RPMI8226 (cell line): Measurements from ENCODE around the gene RPP40.
"Not testable (repeated sequence)": the region's sequence is repeated elsewhere in the genome, so short reads cannot be mapped to it uniquely, and the experiment has no call there.

Experiments used
- DNase-seq: peaks from one replicate; pipeline ENCODE4 v3.0.0-alpha.2; 2015

Gene RPP40

GRCh38 chr6:5014072-5014561 lies 10.3 kb upstream of the RPP40 start:
- DNase-seq: no peak

GRCh38 chr6:5012519-5012918 lies 8.7 kb upstream of the RPP40 start:
- DNase-seq: no peak

- no peak for DNase-seq
These were observed 7.5 kb upstream of the RPP40 start for GRCh38 chr6:5011346-5011745.

GRCh38 chr6:5007531-5007930 lies 3.7 kb upstream of the RPP40 start:
- DNase-seq: no peak

GRCh38 chr6:5006222-5006621 lies 2.4 kb upstream of the RPP40 start:
- no peak for DNase-seq

GRCh38 chr6:5005038-5005433 lies 1.2 kb upstream of the RPP40 start:
- not testable (repeated sequence) for DNase-seq

- DNase-seq: no peak
These were observed 668 bp upstream of the RPP40 start for GRCh38 chr6:5004373-5005037.

GRCh38 chr6:4999586-4999985 lies 4.3 kb downstream of the RPP40 start:
- no peak for DNase-seq

GRCh38 chr6:4997862-4998261 lies 6.0 kb downstream of the RPP40 start:
- no peak for DNase-seq

GRCh38 chr6:4994741-4995140 lies 9.1 kb downstream of the RPP40 start:
- DNase-seq: no peak

- no peak for DNase-seq
These were observed 16.4 kb downstream of the RPP40 start for GRCh38 chr6:4987432-4987831.

GRCh38 chr6:4986999-4987398 lies 16.8 kb downstream of the RPP40 start:
- DNase-seq: no peak

- DNase-seq: no peak
These were observed 20.5 kb downstream of the RPP40 start for GRCh38 chr6:4983322-4983721.

- no peak for DNase-seq
These were observed 22.1 kb downstream of the RPP40 start for GRCh38 chr6:4981761-4982160.

- no peak for DNase-seq
These were observed 24.4 kb downstream of the RPP40 start for GRCh38 chr6:4979426-4979825.

GRCh38 chr6:4977468-4977867 lies 26.4 kb downstream of the RPP40 start:
- no peak for DNase-seq

- DNase-seq: no peak
These were observed 28.3 kb downstream of the RPP40 start for GRCh38 chr6:4975506-4975905.

GRCh38 chr6:4974962-4975361 lies 28.9 kb downstream of the RPP40 start:
- DNase-seq: no peak

- no peak for DNase-seq
These were observed 29.7 kb downstream of the RPP40 start for GRCh38 chr6:4973982-4974745.

GRCh38 chr6:4973415-4973814 lies 30.4 kb downstream of the RPP40 start:
- DNase-seq: no peak

- no peak for DNase-seq
These were observed 31.4 kb downstream of the RPP40 start for GRCh38 chr6:4972438-4972837.

GRCh38 chr6:4971851-4972250 lies 32.0 kb downstream of the RPP40 start:
- no peak for DNase-seq

- no peak for DNase-seq
These were observed 33.0 kb downstream of the RPP40 start for GRCh38 chr6:4970739-4971395.
